ENCODE results near the gene MEGF6. TPM values are rescaled to one million over a fixed set of nuclear protein-coding genes. Genes with fewer than 3 reads are reported as not detected.
A peak's percentile ranks its signal among the peaks of the same experiment; 100 is the strongest.

Gene MEGF6
- total and polyA plus RNA-seq, 9 of the 15 experiments (the other 6 are each of a cell fraction or from before 2014, with no cell fraction given), result 0.03 to 1.7 (median 0.24) TPM; not detected in 3

- TF ChIP-seq ZKSCAN3 (CRISPR knock-in tag; IDR thresholded peaks at IDR 0.05) (no peak), ZNF431 (CRISPR knock-in tag; IDR thresholded peaks at IDR 0.05) (no peak), LARP7 (IDR thresholded peaks at IDR 0.05) (no peak), HDAC6 (IDR thresholded peaks at IDR 0.05; ENCODE audit: low read depth, low read length) (no peak), CTCF (IDR thresholded peaks at IDR 0.05 in 2 of 3, conservative IDR thresholded peaks at IDR 0.05 in 1 of 3; ENCODE audit: insufficient read depth in 2 of 3, low read depth in 1 of 3, low read length in 3 of 3) (0 out of 6 replicates have a peak, but pooled peaks of 1 of the 3 experiments have one; percentile 0), DLX4 (CRISPR knock-in tag; IDR thresholded peaks at IDR 0.05) (no peak), MITF (IDR thresholded peaks at IDR 0.05) (peak; percentile 93), ADNP (tag; IDR thresholded peaks at IDR 0.05) (no peak), KLF6 (CRISPR knock-in tag; IDR thresholded peaks at IDR 0.05; ENCODE audit: borderline replicate concordance) (no peak), SMAD4 (CRISPR knock-in tag; conservative IDR thresholded peaks at IDR 0.05) (0 out of 2 replicates have a peak, but pooled peaks have one; percentile 19), CBFA2T2 (conservative IDR thresholded peaks at IDR 0.05) (no peak), ZNF79 (CRISPR knock-in tag; IDR thresholded peaks at IDR 0.05; ENCODE audit: low read depth) (no peak), ZNF518B (CRISPR knock-in tag; IDR thresholded peaks at IDR 0.05) (no peak), RBM15 (IDR thresholded peaks at IDR 0.05; ENCODE audit: insufficient read depth, low read length) (no peak), SREBF1 (IDR thresholded peaks at IDR 0.05; ENCODE audit: borderline replicate concordance, low read depth, low read length) (no peak), SAP30 (IDR thresholded peaks at IDR 0.05; ENCODE audit: borderline replicate concordance, insufficient read depth, low read depth, low read length, poor library complexity, severe bottlenecking) (peak; percentile 89), GABPB1 (CRISPR knock-in tag; IDR thresholded peaks at IDR 0.05) (peak; percentile 94), ASH1L (IDR thresholded peaks at IDR 0.05; ENCODE audit: borderline replicate concordance, low read depth, partially characterized antibody) (peak; percentile 78), SPI1 (IDR thresholded peaks at IDR 0.05; ENCODE audit: borderline replicate concordance, low read depth, low read length) (peak; percentile 87), ZNF263 (CRISPR knock-in tag; IDR thresholded peaks at IDR 0.05; ENCODE audit: borderline replicate concordance) (no peak)
Observed at GRCh38 chr1:3624200-3625136, 13.2 kb upstream of the MEGF6 start, which contains the start of gene TPRG1L (continued).

Measured in K562 (cell line).